GM19328 (cell line): ENCODE data around the gene ELP2.
A peak's percentile ranks its signal among the peaks of the same experiment; 100 is the strongest.

Source experiments
- ATAC-seq: cut with Tn5 transposase; IDR thresholded peaks from one replicate; pipeline ENCODE4 v1.9.1; 2021; ENCODE audit warnings: mild to moderate bottlenecking, moderate library complexity; ENCODE audit not compliant: unreplicated experiment

The ELP2 gene

GRCh38 chr18:36120297-36120696 lies 9.4 kb upstream of the ELP2 start:
- no peak for ATAC-seq

DNA sequence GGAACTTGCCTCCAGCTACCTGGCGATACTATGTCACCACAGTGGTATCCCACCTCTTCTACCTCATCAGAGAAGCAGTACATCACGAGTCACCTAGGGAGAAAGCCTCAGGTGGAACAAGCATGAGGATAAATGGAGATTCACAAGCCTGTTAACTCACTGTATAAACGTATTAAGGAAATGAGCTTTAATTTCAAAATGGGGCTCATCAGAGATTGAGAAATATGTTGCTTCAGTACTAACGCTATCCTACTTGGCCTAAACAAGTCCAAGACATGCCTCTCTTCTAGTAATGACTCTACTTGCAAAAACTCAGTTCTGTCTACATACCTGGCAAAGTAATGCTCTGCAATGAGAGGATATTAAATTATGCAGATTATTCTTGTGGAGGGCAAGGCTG lies 4.9 kb upstream of the ELP2 start:
- ATAC-seq = no peak

DNA sequence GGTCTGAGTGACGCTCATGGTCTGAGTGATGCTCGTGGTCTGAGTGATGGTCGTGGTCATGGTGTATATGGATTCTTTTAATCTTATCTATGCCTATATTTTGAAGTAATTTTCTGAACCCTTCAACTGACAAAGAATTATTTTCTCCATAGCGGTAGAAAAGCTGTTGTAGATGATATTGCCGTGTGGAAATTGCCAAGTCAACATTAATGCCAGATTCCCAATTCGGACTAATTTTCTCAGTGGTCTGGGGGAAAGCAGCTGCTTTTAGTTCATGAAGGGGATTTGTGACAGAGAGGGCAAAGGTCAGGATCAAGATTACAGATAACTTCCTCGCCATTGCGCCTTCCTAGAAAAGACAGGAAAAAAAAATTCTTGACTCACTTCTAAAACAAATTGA lies 3.0 kb upstream of the ELP2 start:
- ATAC-seq = no peak

- ATAC-seq = no peak
Observed at GRCh38 chr18:36127836-36128529, 1.7 kb upstream of the ELP2 start.

GRCh38 chr18:36128530-36128870 lies 1.2 kb upstream of the ELP2 start:
- ATAC-seq = no peak

DNA sequence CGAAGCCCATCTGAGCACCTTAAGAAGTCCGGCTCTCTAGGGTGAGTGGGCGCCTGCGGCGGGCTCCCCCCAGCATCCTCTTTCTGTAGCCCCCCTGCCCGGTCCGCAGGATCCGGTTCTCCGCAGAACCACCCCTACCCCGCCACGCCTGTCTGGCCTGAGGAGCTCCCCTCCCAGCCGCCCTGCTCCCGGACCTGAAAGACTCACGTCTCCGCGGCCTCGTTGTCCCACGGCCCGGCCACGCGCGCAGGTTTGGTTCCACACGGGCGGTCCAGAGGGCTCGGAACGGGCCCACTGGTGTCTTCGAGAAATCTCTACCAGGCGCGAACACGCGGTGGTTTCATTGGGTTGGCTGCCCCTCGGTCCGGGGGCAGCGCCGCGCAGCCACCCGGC lies 796 bp upstream of the ELP2 start:
- peak; percentile 9 for ATAC-seq

GRCh38 chr18:36130039-36130831 lies 536 bp downstream of the ELP2 start:
- ATAC-seq = peak; percentile 11

- no peak for ATAC-seq
Observed at GRCh38 chr18:36130883-36131653, 1.4 kb downstream of the ELP2 start.

DNA sequence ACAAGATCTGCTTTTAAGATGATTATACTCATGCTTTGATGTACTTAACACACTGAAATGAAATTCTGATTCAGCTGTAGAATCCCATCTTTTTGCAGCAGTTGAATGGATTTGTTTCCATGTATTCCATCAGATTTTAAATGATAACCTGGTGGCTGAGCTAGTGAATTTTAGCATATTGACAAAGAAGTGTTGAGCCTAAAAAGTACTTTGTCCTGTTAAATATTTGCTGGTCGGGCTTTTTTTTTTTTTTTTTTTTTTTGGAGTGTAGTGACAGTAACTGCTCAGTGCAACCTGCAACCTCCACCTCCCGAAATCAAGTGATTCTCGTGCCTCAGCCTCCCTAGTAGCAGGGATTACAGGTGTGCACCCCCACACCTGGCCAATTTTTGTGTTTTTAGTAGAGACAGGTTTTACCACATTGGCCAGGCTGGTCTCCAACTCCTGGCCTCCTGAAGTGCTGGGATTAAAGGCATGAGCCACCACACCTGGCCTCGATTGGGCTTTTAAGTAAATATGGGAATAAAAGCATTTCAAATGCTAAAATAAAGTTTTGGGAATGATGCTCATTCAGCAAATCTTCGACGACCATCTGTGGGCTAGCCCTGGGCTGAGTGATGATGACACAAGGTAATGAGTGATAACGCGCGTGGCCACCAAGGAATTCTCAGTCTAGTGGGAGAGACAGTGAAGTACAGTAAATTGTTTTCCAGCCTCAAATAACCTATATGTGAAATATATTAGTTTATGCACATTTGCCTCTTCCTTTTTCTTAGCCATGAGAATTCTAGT lies 2.2 kb downstream of the ELP2 start:
- ATAC-seq = no peak

DNA sequence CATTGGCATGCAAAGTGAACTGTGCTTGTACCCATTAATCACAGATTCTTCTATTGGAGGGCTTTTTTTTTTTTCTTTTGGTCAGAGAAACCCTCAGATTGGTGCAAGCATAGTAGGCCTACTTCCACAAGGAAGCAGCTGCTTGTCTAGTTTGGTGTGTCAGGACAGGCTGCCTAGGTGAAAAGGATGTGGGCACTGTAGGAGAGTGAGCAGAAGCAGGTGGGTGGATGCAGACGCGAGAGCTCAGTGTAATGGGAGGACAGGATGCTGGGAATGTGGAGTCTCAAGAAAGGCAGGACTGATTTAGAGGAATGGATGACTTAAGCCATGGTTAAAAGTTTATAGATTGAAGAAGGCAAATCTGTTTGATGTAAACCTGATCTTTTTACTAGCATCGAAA lies 3.1 kb downstream of the ELP2 start:
- ATAC-seq = no peak

DNA sequence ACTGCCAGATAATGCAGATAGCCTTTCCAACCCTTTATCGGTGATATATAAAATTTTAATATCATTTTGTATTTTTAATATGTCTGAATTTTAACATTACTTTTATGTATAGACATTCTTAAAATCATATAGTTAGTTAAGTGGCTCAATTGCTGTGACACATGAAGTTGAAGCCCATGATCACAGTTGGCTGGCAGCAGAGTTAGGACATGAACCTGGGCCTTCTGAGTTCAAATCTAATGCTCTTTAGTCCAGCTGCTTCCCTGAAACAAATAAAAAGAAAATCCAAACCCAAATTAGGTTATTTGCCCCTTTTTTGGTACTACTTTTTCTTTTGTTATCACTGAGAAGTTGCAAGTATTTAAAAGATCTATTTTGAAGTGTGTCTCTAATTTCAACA lies 5.6 kb downstream of the ELP2 start:
- ATAC-seq = no peak

GRCh38 chr18:36139245-36139644 lies 9.5 kb downstream of the ELP2 start:
- ATAC-seq = no peak

DNA sequence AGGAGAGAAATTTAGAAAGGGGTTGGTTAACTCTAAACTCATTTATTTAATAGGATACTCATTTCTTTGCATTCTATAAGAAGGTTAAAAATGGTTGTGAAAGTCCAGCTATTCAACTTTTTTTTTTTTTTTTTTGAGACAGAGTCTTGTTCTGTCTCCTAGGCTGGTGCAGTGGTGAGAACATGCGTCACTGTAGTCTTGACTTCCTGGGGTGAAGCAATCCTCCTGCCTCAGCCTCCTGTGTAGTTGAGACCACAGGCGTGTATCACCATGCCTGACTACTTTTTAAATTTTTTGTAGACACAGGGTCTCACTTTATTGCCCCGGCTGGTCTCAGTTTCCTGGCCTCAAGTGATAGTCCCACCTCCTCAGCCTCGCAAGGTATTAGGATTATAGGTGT lies 11.9 kb downstream of the ELP2 start:
- no peak for ATAC-seq

GRCh38 chr18:36142751-36143150 lies 13.1 kb downstream of the ELP2 start:
- no peak for ATAC-seq

GRCh38 chr18:36143391-36143790 lies 13.7 kb downstream of the ELP2 start:
- ATAC-seq = no peak

DNA sequence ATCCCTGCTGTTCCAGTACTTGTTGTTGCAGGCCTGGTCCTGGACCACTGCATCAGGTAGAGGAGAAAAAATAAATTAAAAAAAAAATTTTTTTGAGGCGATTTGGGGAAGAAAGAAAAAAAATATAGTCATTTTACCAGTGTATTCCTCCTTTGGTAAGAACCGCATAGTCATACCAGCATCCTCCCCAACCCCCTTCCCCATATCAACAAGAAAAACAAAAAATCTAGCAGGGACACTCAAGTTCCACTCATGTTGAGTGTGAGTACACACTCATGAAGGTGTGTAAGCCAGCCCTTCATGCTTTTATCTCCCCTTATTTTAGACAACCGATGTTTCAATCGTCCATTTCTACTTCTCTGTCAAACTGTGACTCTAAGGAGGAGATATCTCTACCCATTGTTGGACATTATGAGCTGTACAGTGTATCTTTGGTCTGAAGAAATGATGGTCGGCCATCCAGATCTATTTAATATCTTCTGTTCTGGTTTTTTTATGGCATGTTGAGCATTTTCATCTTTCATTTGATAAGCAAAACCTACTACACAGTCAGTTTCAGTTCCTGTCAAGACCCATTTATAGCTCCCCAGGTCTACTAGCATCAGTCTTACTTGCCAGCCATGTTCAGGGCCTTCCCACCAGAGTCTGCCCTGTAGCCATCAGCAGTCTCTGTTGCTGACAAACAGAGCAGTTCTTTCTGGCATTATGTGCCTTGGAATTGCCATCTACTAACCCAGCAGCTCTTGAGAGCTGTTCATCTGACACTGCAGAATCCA lies 20.0 kb downstream of the ELP2 start:
- ATAC-seq = peak; percentile 98

GRCh38 chr18:36152781-36153180 lies 23.1 kb downstream of the ELP2 start:
- ATAC-seq = no peak

GRCh38 chr18:36153203-36153602 lies 23.5 kb downstream of the ELP2 start:
- ATAC-seq = no peak

- ATAC-seq = no peak
Observed at GRCh38 chr18:36153771-36154170, 24.1 kb downstream of the ELP2 start.
